HepG2 (cell line): Measurements from ENCODE around the gene EPC1.

Experiments used
- CBX2 ChIP-seq, 2 experiments: fragments of 200-600 bp in 1 of 2; sonication (generic); formaldehyde crosslinking in 1 of 2; IDR thresholded peaks; 2 replicates each; pipeline versions ENCODE4 v1.7.0 to v1.8.1; 2018 to 2022; ENCODE audit warnings: low read depth in 2 of 2, low read length in 1 of 2, mild to moderate bottlenecking in 1 of 2, missing genetic modification reagents in 1 of 2
- CTCF ChIP-seq: sonication (generic); formaldehyde crosslinking; IDR thresholded peaks from 2 replicates; pipeline ENCODE4 v1.5.0; 2020; ENCODE audit warnings: mild to moderate bottlenecking, missing genetic modification reagents, moderate library complexity
- ELF4 ChIP-seq: sonication (generic); formaldehyde crosslinking; IDR thresholded peaks from 2 replicates; pipeline ENCODE4 v1.5.0; 2020; ENCODE audit warnings: missing genetic modification reagents, mild to moderate bottlenecking, moderate library complexity, borderline replicate concordance
- NFYB ChIP-seq: sonication (generic); formaldehyde crosslinking; IDR thresholded peaks from 2 replicates; pipeline ENCODE4 v1.4.0; 2020; ENCODE audit warnings: missing genetic modification reagents
- TAF1 ChIP-seq: sonication (generic); formaldehyde crosslinking; IDR thresholded peaks from 2 replicates; pipeline ENCODE4 v1.4.0; 2020; ENCODE audit warnings: missing genetic modification reagents

DNA sequence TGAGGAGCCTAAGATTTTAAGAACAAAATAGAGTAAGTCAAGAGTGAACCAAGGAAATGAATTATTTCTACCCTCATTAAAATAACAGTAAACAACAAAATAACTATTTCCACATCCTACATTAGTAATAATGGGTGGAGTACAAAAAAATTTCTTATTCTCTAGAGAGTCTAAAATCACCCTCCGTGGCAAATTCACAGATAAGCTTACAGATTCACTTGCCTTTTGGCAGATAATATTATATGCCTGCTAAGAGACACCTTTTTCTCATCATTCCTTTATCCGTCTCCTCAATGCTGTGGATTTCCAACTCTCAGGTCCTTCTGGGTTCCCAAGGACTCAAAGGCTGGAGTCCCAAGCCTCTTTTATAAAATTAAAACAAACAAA is 2.2 kb upstream of the EPC1 start:
- TF ChIP-seq NFYB = no peak
- TF ChIP-seq TAF1 (CRISPR knock-in tag) = no peak
- no peak for TF ChIP-seq CBX2 (IDR thresholded peaks at IDR 0.05; ENCODE audit: low read depth, low read length)
- TF ChIP-seq CBX2 (CRISPR knock-in tag; IDR thresholded peaks at IDR 0.05; ENCODE audit: low read depth) = no peak
- TF ChIP-seq CTCF (CRISPR knock-in tag) = no peak
- no peak for TF ChIP-seq ELF4 (CRISPR knock-in tag)
